Tibial nerve (tissue), 4 donors: ENCODE measurements around the gene ALKBH4. TPM values are rescaled to one million over a fixed set of nuclear protein-coding genes. Genes with fewer than 3 reads are reported as not detected.
A peak's percentile ranks its signal among the peaks of the same experiment; 100 is the strongest.
"Not testable (repeated sequence)": the region's sequence is repeated elsewhere in the genome, so short reads cannot be mapped to it uniquely, and the experiment has no call there.

Experiments
- DNase-seq, 2 donors: peaks; one replicate each; pipeline ENCODE4 v3.0.0-alpha.2; 2019; ENCODE audit warnings: low spot score in 2 of 2
- H3K27ac ChIP-seq, 4 donors: fragments of 200-600 bp; sonication (generic) in 3 of 4; one replicate each; pipeline ENCODE4 v1.5.1; 2017 to 2019; ENCODE audit warnings: mild to moderate bottlenecking in 1 of 4
- H3K27me3 ChIP-seq, 2 donors: fragments of 200-600 bp; sonication (generic) in 1 of 2; one replicate each; pipeline versions ENCODE4 v1.5.1 to v1.6.0; 2017 to 2019
- H3K36me3 ChIP-seq, 3 donors: fragments of 200-600 bp; sonication (generic); one replicate each; pipeline ENCODE4 v1.5.1; 2018 to 2019
- H3K4me1 ChIP-seq, 4 donors: fragments of 200-600 bp; sonication (generic) in 3 of 4; one replicate each; pipeline ENCODE4 v1.5.1; 2017 to 2019
- H3K4me3 ChIP-seq, 4 donors: fragments of 200-600 bp; sonication (generic) in 3 of 4; one replicate each; pipeline ENCODE4 v1.5.1; 2017 to 2019; ENCODE audit warnings: mild to moderate bottlenecking in 1 of 4, moderate library complexity in 1 of 4
- H3K9me3 ChIP-seq, 4 donors: fragments of 200-600 bp; sonication (generic) in 3 of 4; one replicate each; pipeline ENCODE4 v1.5.1; 2017 to 2019
- EP300 ChIP-seq, 2 donors: sonication (generic); formaldehyde crosslinking; IDR thresholded peaks; one replicate each; pipeline ENCODE4 v1.6.1; 2017; ENCODE audit warnings: antibody characterized with exemption in 2 of 2, mild to moderate bottlenecking in 1 of 2
- POLR2A ChIP-seq, 2 donors: fragments of 450-650 bp; IDR thresholded peaks; one replicate each; pipeline ENCODE4 v1.6.1; 2017; ENCODE audit warnings: antibody characterized with exemption in 2 of 2, mild to moderate bottlenecking in 2 of 2, moderate library complexity in 2 of 2
- WGBS, 2 donors: methylation state at CpG; one replicate each; pipeline ENCODE4 v1.1.5; 2018; 5-methylcytosine and 5-hydroxymethylcytosine counted together
- total RNA-seq, 4 donors: library from RNA; depleted of rRNA; stranded (reverse); fragments of >200 nt; gene quantifications; one replicate each; pipeline ENCODE4 v1.1.0, GENCODE V29; 2016
- TF ChIP-seq, protein P1 (sequence below), 5 experiments: fragments of 200-600 bp in 3 of 5; fragments of 450-650 bp in 2 of 5; sonication (generic) in 3 of 5; IDR thresholded peaks; one replicate each; pipeline ENCODE4 v1.5.1; 2016 to 2019; ENCODE audit warnings: antibody characterized with exemption in 5 of 5, mild to moderate bottlenecking in 3 of 5, moderate library complexity in 2 of 5

Gene ALKBH4
- total RNA-seq, 4 donors from 2014 or later: 17.4 to 21.0 (median 19.1) TPM

DNA sequence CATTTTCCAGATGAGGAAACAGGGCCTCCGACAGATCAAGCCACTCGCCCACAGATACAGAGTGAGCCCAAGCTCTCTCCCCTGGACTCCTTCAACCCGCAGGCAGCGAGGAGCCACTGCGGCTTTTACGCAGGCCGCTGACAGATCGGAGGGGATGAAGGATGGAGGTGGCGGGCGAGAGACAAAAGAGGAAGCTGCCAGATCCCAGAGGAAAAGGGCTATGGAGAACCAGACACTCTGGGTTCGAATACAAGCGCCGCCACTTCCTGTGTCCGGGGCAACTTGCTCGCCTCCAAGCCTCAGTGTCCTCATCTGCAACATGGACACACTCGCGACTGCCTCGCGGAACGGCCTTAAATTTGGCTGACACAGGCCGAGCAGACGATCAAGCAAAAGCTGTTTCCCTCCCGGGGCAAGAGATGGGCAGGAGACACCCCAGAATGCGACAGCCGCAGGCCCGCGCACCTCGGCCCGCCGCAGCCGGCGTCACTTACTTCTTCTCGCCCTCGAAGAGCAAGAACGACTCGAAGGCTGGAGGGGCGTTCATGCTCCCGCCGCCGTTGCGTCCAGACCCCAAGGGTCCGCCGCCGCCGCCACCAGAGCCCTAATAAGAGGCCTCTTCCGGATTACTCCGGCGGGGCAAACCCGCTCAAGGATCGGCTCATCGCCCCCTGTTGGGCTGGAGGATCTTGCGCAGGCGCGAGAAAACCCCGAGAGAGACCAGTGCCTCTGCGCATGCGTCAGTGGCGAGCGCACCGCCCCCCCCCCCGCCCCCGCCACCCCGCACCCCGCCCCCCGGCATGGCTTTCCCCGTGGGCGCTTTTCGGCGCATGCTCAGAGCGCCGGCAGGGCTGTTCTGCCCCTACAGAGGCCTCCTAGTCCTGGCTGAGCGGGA is 13.9 kb upstream of the ALKBH4 start, which contains the start of gene POLR2J:
TSS of gene POLR2J (minus strand) at position 609 of the 895 bp plus-strand sequence. CDS start at position 547, 62 bp downstream.
- H3K27ac ChIP-seq: peak within 1 kb of the TSS in 2 of 4 donors; percentile 50 to 66
- H3K27me3 ChIP-seq, H3K4me1 ChIP-seq, H3K9me3 ChIP-seq: not testable (repeated sequence)
- 0% methylated on average over 1 to 6 of the region's 72 CpGs for WGBS, 2 donors
- peaks cover 0 to 12% (median 0%) of the 10 kb centered on the region in 3 donors for H3K36me3 ChIP-seq
- TF ChIP-seq EP300 (IDR thresholded peaks at IDR 0.05): peak in 1 of 2 donors; percentile 57
- TF ChIP-seq POLR2A (IDR thresholded peaks at IDR 0.05): peak in 1 of 2 donors; percentile 29
- TF ChIP-seq, protein P1, sequence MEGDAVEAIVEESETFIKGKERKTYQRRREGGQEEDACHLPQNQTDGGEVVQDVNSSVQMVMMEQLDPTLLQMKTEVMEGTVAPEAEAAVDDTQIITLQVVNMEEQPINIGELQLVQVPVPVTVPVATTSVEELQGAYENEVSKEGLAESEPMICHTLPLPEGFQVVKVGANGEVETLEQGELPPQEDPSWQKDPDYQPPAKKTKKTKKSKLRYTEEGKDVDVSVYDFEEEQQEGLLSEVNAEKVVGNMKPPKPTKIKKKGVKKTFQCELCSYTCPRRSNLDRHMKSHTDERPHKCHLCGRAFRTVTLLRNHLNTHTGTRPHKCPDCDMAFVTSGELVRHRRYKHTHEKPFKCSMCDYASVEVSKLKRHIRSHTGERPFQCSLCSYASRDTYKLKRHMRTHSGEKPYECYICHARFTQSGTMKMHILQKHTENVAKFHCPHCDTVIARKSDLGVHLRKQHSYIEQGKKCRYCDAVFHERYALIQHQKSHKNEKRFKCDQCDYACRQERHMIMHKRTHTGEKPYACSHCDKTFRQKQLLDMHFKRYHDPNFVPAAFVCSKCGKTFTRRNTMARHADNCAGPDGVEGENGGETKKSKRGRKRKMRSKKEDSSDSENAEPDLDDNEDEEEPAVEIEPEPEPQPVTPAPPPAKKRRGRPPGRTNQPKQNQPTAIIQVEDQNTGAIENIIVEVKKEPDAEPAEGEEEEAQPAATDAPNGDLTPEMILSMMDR (IDR thresholded peaks at IDR 0.05): peak; percentile 29 to 68 (median 66)
- peak; percentile 43 to 89 for DNase-seq
- H3K4me3 ChIP-seq: peak within 1 kb of the TSS; percentile 40 to 60 (median 46)

DNA sequence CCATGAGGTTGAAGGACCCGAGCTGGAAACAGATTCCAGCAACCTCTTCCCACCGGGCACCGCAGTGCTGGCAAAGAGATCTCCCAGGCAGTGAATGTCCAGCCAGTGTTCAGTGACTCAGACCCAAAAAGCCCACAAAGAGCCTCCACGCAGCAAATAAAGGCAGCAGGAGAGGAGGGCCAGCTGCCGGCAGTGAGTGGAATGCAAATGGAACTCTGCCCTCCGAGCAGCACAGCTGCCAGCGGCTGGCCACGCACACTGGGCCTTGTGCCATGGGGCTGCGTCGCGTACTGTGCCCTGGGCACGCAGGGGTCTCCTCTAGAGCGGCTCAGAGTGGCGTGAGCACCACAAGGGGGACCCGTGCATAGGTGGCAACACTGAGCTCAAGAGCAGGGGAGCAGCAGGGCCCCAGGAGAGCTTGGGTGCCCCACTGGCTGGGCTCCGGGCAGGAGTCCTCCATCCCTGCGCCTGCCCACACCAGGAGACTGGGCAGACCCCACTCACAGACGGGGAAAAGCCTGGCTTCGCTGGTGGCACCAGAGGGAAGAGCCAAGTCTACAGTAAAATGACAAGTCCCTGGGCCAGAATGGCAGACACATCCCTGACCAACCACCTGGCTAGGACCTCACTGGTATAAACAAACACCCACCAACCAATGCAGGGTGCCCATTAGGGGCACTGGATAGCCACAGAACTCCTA is 10.2 kb upstream of the ALKBH4 start:
- 80 to 93% methylated on average over 3 to 5 of the region's 19 CpGs for WGBS, 2 donors
- H3K27ac ChIP-seq, H3K27me3 ChIP-seq, H3K4me1 ChIP-seq, H3K4me3 ChIP-seq, H3K9me3 ChIP-seq, DNase-seq: not testable (repeated sequence)
- peaks cover 0 to 46% (median 0%) of the 10 kb centered on the region in 3 donors for H3K36me3 ChIP-seq

DNA sequence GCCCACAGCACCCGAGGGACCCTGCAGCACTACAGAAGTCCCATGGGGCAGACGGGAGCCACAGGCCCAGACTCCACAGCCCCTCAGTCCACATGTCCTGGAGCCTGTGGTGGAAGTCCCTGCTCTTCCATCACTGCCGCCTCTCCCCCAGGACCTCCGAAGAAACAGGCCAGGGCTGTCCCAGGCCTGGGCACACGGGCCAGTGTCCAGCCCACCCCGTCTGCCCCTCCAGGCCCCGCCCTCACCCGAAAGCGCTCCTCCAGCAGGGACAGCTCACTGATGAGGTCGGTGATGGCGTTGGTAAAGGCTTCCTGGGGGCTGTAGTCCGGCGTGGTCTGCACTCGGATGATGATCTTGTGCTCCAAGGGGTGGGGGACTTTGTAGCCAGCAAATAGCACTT is 9.5 kb upstream of the ALKBH4 start:
- peaks cover 0 to 54% (median 0%) of the 10 kb centered on the region in 3 donors for H3K36me3 ChIP-seq
- not testable (repeated sequence) for H3K9me3 ChIP-seq, H3K27ac ChIP-seq, H3K27me3 ChIP-seq, DNase-seq, H3K4me3 ChIP-seq, H3K4me1 ChIP-seq
- 85 to 88% methylated on average over 3 to 11 of the region's 14 CpGs for WGBS, 2 donors

DNA sequence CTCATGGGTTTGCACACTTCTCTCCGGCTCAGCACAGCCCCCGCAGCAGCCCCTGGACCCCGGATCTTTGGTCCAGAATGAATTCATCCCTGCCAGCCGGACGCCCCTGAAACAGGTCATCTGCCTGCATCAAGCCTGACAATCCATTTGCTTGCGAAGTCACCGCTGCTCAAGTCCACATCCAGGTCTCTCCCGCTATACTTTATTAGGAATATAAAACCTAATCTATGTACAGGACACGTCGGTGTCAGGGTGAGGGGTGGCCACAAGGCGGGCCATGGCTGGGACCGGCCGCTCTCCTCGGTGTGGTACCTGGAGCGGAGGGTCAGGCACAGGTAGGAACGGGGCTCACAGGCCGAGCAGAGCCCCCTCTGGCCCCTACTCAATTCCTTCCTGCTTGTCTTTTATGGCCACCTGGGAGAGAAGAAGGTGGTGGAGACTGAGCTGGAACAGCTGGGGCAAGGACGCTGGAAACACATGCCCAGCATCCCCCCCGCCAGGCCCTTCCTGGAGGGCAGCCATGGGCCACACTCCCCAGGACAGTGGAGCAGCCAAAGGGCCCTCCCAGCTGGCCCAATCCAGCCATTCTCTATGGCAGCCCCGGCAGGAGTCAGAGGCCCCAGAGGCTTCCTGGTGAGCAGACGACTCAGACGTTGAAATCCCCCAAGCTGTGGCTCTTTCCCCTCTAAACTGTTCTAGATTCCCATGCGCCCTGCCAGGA is 8.8 kb upstream of the ALKBH4 start:
- H3K27ac ChIP-seq: no peak overlapping the region
- no peaks in the 10 kb centered on the region for H3K27me3 ChIP-seq
- TF ChIP-seq POLR2A (IDR thresholded peaks at IDR 0.05) (no peak), EP300 (IDR thresholded peaks at IDR 0.05) (no peak)
- TF ChIP-seq, protein P1 (IDR thresholded peaks at IDR 0.05): no peak
- H3K4me1 ChIP-seq: peaks cover 0 to 8% (median 0%) of the 10 kb centered on the region in 4 donors
- no peak for DNase-seq
- H3K36me3 ChIP-seq: peaks cover 0 to 61% (median 0%) of the 10 kb centered on the region in 3 donors
- WGBS, 2 donors: 77 to 85% methylated on average over 21 to 22 of the region's 23 CpGs
- no peaks in the 10 kb centered on the region for H3K9me3 ChIP-seq
- H3K4me3 ChIP-seq: no peak overlapping the region

DNA sequence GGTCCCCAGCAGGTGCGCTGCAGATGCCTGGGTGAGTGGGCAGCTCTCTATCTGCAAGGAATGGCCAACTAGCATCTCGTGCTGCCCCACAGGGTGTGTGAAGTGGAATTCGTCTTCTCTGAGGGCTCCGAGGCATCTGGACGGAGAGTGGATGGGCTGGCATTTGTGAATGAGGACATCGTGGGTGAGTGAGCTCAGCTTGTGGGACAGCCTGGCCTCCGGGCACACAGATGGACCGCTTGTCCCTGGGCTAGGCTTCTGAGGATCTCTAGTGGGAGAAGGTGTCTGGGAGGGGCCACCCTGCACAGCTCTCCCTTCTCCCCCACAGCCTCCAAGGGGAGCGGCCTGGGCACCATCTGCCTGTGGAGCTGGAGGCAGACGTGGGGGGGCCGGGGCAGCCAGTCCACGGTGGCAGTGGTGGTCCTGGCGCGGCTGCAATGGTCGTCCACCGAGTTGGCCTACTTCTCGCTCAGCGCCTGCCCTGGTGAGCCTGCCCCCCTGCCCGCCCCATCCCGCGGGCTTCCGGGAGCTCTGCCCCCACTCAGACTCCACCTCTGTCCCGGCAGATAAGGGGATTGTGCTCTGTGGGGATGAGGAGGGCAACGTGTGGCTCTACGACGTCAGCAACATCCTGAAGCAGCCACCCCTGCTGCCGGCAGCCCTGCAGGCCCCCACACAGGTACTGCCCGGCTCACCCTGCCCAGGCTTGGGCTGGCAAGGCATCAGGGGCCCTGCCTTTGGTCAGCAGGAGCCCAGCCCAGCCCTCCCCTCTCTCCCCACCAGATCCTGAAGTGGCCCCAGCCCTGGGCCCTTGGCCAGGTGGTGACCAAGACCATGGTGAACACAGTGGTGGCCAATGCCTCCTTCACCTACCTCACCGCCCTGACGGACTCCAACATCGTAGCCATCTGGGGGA is 7.7 kb upstream of the ALKBH4 start:
- H3K4me1 ChIP-seq: peaks cover 0 to 9% (median 0%) of the 10 kb centered on the region in 4 donors
- no peak overlapping the region for H3K27ac ChIP-seq
- no peak overlapping the region for H3K4me3 ChIP-seq
- WGBS, 2 donors: 78 to 82% methylated on average over 24 to 25 of the region's 31 CpGs
- no peak for DNase-seq
- no peaks in the 10 kb centered on the region for H3K27me3 ChIP-seq
- no peaks in the 10 kb centered on the region for H3K9me3 ChIP-seq
- TF ChIP-seq, protein P1 (IDR thresholded peaks at IDR 0.05): no peak
- no peak for TF ChIP-seq EP300 (IDR thresholded peaks at IDR 0.05)
- no peak for TF ChIP-seq POLR2A (IDR thresholded peaks at IDR 0.05)
- peaks cover 0 to 71% (median 0%) of the 10 kb centered on the region in 3 donors for H3K36me3 ChIP-seq
